Erythroblast (primary cell): ENCODE results near the gene LAPTM4A.
"Not testable (repeated sequence)": the region's sequence is repeated elsewhere in the genome, so short reads cannot be mapped to it uniquely, and the experiment has no call there.

Source experiments
- GATA1 ChIP-seq: IDR thresholded peaks from 2 replicates; pipeline ENCODE4 v1.6.1; 2011; ENCODE audit warnings: low read depth, mild to moderate bottlenecking, control low read depth, low read length, moderate library complexity
- POLR2A ChIP-seq: IDR thresholded peaks from 2 replicates; pipeline ENCODE4 v1.6.1; 2011; ENCODE audit warnings: mild to moderate bottlenecking, low read length

DNA sequence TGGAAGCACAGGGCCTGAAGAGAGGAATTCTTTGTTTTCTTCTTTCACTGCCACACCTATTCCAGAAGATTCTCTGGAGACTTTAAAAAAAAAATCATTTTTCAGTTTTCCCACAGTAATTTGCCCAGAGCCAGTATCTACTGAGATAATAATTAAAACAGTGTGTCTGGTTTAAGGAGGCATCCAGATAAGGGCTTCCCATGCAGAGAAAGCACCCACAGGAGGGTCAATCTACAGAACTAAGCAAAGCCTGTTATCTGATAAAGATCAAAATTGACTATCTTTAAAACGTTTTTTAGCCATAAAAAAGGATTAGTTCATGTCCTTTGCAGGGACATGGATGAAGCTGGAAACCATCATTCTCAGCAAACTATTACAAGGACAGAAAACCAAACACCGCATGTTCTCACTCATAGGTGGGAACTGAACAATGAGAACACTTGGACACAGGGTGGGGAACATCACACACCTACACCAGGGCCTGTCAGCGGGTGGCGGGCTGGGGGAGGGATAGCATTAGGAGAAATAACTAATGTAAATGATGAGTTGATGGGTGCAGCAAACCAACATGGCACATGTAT lies 5.6 kb downstream of the LAPTM4A start:
- not testable (repeated sequence) for TF ChIP-seq POLR2A, GATA1
